Measurements from ENCODE around the gene RPS6KL1.
"Not testable (repeated sequence)": the region's sequence is repeated elsewhere in the genome, so short reads cannot be mapped to it uniquely, and the experiment has no call there.

RPS6KL1 gene

GRCh38 chr14:74934476-74935359, 11.7 kb upstream of the RPS6KL1 start:
- FAIRE-seq: no peak

GRCh38 chr14:74934041-74934440, 11.0 kb upstream of the RPS6KL1 start:
- no peak for FAIRE-seq

- FAIRE-seq: not testable (repeated sequence)
These were observed 9.9 kb upstream of the RPS6KL1 start for GRCh38 chr14:74932936-74933335.

- FAIRE-seq: no peak
These were observed 9.4 kb upstream of the RPS6KL1 start for GRCh38 chr14:74932401-74932901.

- not testable (repeated sequence) for FAIRE-seq
These were observed 8.7 kb upstream of the RPS6KL1 start for GRCh38 chr14:74931744-74932143.

- no peak for FAIRE-seq
These were observed 6.2 kb upstream of the RPS6KL1 start for GRCh38 chr14:74929242-74929641.

- FAIRE-seq: no peak
These were observed 4.2 kb upstream of the RPS6KL1 start for GRCh38 chr14:74927225-74927624.

- FAIRE-seq: no peak
These were observed 1.0 kb upstream of the RPS6KL1 start for GRCh38 chr14:74924061-74924460.

- no peak for FAIRE-seq
These were observed 891 bp downstream of the RPS6KL1 start for GRCh38 chr14:74921987-74922751.

GRCh38 chr14:74921053-74921620, 1.9 kb downstream of the RPS6KL1 start:
- FAIRE-seq: no peak

GRCh38 chr14:74920281-74920680, 2.8 kb downstream of the RPS6KL1 start:
- FAIRE-seq: no peak

GRCh38 chr14:74919421-74920165, 3.5 kb downstream of the RPS6KL1 start:
- FAIRE-seq: no peak

- FAIRE-seq: no peak
These were observed 4.7 kb downstream of the RPS6KL1 start for GRCh38 chr14:74918380-74918779.

GRCh38 chr14:74917646-74918081, 5.4 kb downstream of the RPS6KL1 start:
- FAIRE-seq: no peak

GRCh38 chr14:74917178-74917543, 5.9 kb downstream of the RPS6KL1 start:
- no peak for FAIRE-seq

- no peak for FAIRE-seq
These were observed 7.2 kb downstream of the RPS6KL1 start for GRCh38 chr14:74915826-74916225.

- FAIRE-seq: no peak
These were observed 7.6 kb downstream of the RPS6KL1 start for GRCh38 chr14:74915426-74915825.

- peak; percentile 92 for FAIRE-seq
These were observed 9.0 kb downstream of the RPS6KL1 start for GRCh38 chr14:74913986-74914573.

- no peak for FAIRE-seq
These were observed 9.6 kb downstream of the RPS6KL1 start for GRCh38 chr14:74913393-74913910.

- no peak for FAIRE-seq
These were observed 10.3 kb downstream of the RPS6KL1 start for GRCh38 chr14:74912801-74913200.

- no peak for FAIRE-seq
These were observed 10.9 kb downstream of the RPS6KL1 start for GRCh38 chr14:74912111-74912510.

GRCh38 chr14:74911704-74912103, 11.4 kb downstream of the RPS6KL1 start:
- no peak for FAIRE-seq

All from G401.6 (cell line).